Left ventricle myocardium inferior (tissue), 1 donor: ENCODE results near the gene MYBBP1A. TPM values are rescaled to one million over a fixed set of nuclear protein-coding genes. Genes with fewer than 3 reads are reported as not detected.
A peak's percentile ranks its signal among the peaks of the same experiment; 100 is the strongest.
"Not testable (repeated sequence)": the region's sequence is repeated elsewhere in the genome, so short reads cannot be mapped to it uniquely, and the experiment has no call there.

ENCODE experiments used
- DNase-seq: peaks from one replicate; pipeline ENCODE4 v3.0.0-alpha.2; 2020
- H3K27ac ChIP-seq: fragments of 200-600 bp; replicated peaks from 2 replicates; pipeline ENCODE4 v1.8.0; 2021
- H3K27me3 ChIP-seq: fragments of 200-600 bp; 2 replicates; pipeline ENCODE4 v1.8.0; 2021; ENCODE audit warnings: low read depth
- H3K36me3 ChIP-seq: fragments of 200-600 bp; 2 replicates; pipeline ENCODE4 v1.8.0; 2021
- H3K4me1 ChIP-seq: fragments of 200-600 bp; 2 replicates; pipeline ENCODE4 v1.8.0; 2021
- H3K4me3 ChIP-seq: fragments of 200-600 bp; 2 replicates; pipeline ENCODE4 v1.8.0; 2021; ENCODE audit warnings: mild to moderate bottlenecking, moderate library complexity
- H3K9me3 ChIP-seq: fragments of 200-600 bp; replicated peaks from 2 replicates; pipeline ENCODE4 v1.8.0; 2021
- CTCF ChIP-seq: fragments of 200-600 bp; IDR thresholded peaks from 2 replicates; pipeline ENCODE4 v1.8.0; 2021; ENCODE audit warnings: antibody characterized with exemption, mild to moderate bottlenecking, borderline replicate concordance
- intact Hi-C: fragments of 100-400 bp; cut with micrococcal nuclease; formaldehyde crosslinking; loops from one replicate; pipeline ENCODE4 v1.11.0; 2022
- total RNA-seq: library from RNA; stranded (reverse); fragmentation: NEBNext Ultra II Directional; extraction: Animal tissue kit (Norgen Biotek cat#: 25700); gene quantifications from one replicate; pipeline ENCODE4 v1.2.1, GENCODE V29; 2021
- donor health status: DM: no; HTN: yes; CAD: no; lungs with severe emphysema.

Gene MYBBP1A
- total RNA-seq, 1 donor from 2014 or later: 21.3 TPM

- Histone ChIP-seq H3K9me3 (no peaks in the 10 kb centered on the region), H3K4me1 (peaks cover 70% of the 10 kb centered on the region), H3K4me3 (no peak overlapping the region), H3K27ac (peak overlapping the region; percentile 51), H3K27me3 (no peaks in the 10 kb centered on the region), H3K36me3 (no peaks in the 10 kb centered on the region)
- DNase-seq: no peak
- no peak for TF ChIP-seq CTCF
- intact Hi-C loops: no loop called here
Observed at GRCh38 chr17:4590981-4591453, 35.8 kb upstream of the MYBBP1A start.

- peaks cover 77% of the 10 kb centered on the region for H3K4me1 ChIP-seq
- H3K27ac ChIP-seq, H3K27me3 ChIP-seq, H3K4me3 ChIP-seq, H3K36me3 ChIP-seq, intact Hi-C loops, DNase-seq, H3K9me3 ChIP-seq: not testable (repeated sequence)
Observed at GRCh38 chr17:4590042-4590441, 34.9 kb upstream of the MYBBP1A start.

- H3K27me3 ChIP-seq: peaks cover 14% of the 10 kb centered on the region
- H3K9me3 ChIP-seq: no peaks in the 10 kb centered on the region
- H3K4me3 ChIP-seq: peak overlapping the region; percentile 72
- H3K4me1 ChIP-seq: peaks cover 84% of the 10 kb centered on the region
- intact Hi-C loops: no loop called here
- no peak for TF ChIP-seq CTCF
- no peak for DNase-seq
- H3K27ac ChIP-seq: peak overlapping the region; percentile 93
- no peaks in the 10 kb centered on the region for H3K36me3 ChIP-seq
Observed at GRCh38 chr17:4588898-4589625, 33.9 kb upstream of the MYBBP1A start.

GRCh38 chr17:4588391-4588790, 33.2 kb upstream of the MYBBP1A start:
- intact Hi-C loops: no loop called here
- Histone ChIP-seq H3K4me1 (peaks cover 88% of the 10 kb centered on the region), H3K27ac (peak overlapping the region; percentile 93), H3K36me3 (no peaks in the 10 kb centered on the region), H3K9me3 (no peaks in the 10 kb centered on the region), H3K4me3 (peak overlapping the region; percentile 72), H3K27me3 (peaks cover 20% of the 10 kb centered on the region)
- DNase-seq: peak; percentile 66
- no peak for TF ChIP-seq CTCF

GRCh38 chr17:4587803-4588202, 32.6 kb upstream of the MYBBP1A start:
- intact Hi-C loops: no loop called here
- no peaks in the 10 kb centered on the region for H3K9me3 ChIP-seq
- peaks cover 26% of the 10 kb centered on the region for H3K27me3 ChIP-seq
- no peaks in the 10 kb centered on the region for H3K36me3 ChIP-seq
- no peak for TF ChIP-seq CTCF
- peak; percentile 60 for DNase-seq
- peaks cover 89% of the 10 kb centered on the region for H3K4me1 ChIP-seq
- peak overlapping the region; percentile 93 for H3K27ac ChIP-seq
- H3K4me3 ChIP-seq: peak overlapping the region; percentile 72

GRCh38 chr17:4587195-4587594, 32.0 kb upstream of the MYBBP1A start:
- DNase-seq: no peak
- H3K4me3 ChIP-seq: peak overlapping the region; percentile 72

More at GRCh38 chr17:4587195-4587594, 32.0 kb upstream of the MYBBP1A start:
- intact Hi-C loops: no loop called here
- Histone ChIP-seq H3K36me3 (no peaks in the 10 kb centered on the region), H3K9me3 (no peaks in the 10 kb centered on the region), H3K4me1 (peaks cover 93% of the 10 kb centered on the region), H3K27me3 (peaks cover 32% of the 10 kb centered on the region), H3K27ac (peak overlapping the region; percentile 93)
- TF ChIP-seq CTCF: no peak
